Measurements from ENCODE around the gene ATP6V0B. TPM values are rescaled to one million over a fixed set of nuclear protein-coding genes. Genes with fewer than 3 reads are reported as not detected.

The ATP6V0B gene
- total and polyA plus RNA-seq, 2 donors (not counting 1 experiment from before 2014, with no cell fraction given), result 91.0 to 198 TPM

GRCh38 chr1:43937179-43937865 lies 37.4 kb upstream of the ATP6V0B start:
- H3K4me3 ChIP-seq (ENCODE audit: control extremely low read depth in 1 of 5, extremely low read depth in 1 of 5, insufficient read depth in 1 of 5, low read depth in 2 of 5, low read length in 4 of 5), result no peak overlapping the region
- H2AFZ ChIP-seq (ENCODE audit: insufficient read depth, low read depth, low read length, poor library complexity, severe bottlenecking), result no peak overlapping the region
- WGBS (ENCODE audit: insufficient coverage), result 92% methylated on average over 5 of the region's 8 CpGs
- peaks cover 0 to 44% (median 23%) of the 10 kb centered on the region in 4 experiments for H3K27me3 ChIP-seq (replicated peaks in 1 of 4; ENCODE audit: control extremely low read depth in 1 of 4, control insufficient read depth in 3 of 4, insufficient read depth in 4 of 4, low read length in 3 of 4)
- H3K9ac ChIP-seq (ENCODE audit: low read length), result no peak overlapping the region
- ATAC-seq (ENCODE audit: low read depth) (no peak), DNase-seq (no peak)
- H3K27ac ChIP-seq (ENCODE audit: low read length in 2 of 2), result no peak overlapping the region
- H4K20me1 ChIP-seq (ENCODE audit: control insufficient read depth, insufficient read depth, low read length, poor library complexity, severe bottlenecking), result no peaks in the 10 kb centered on the region
- Mint-ChIP-seq H3K9me3 (ENCODE audit: insufficient read depth) (no peaks in the 10 kb centered on the region), H3K27me3 (peaks cover 26% of the 10 kb centered on the region), H3K4me3 (peak overlapping the region; percentile 23), H3K4me1 (peaks cover 21% of the 10 kb centered on the region), H3K27ac (no peak overlapping the region)
- H3K4me2 ChIP-seq (replicated peaks; ENCODE audit: low read depth, low read length, poor library complexity, severe bottlenecking), result no peak overlapping the region
- CTCF ChIA-PET, result interaction anchor here (1.4 to 10.3 kb wide), 3 partner anchors 9 to 173 kb away, joined by 3 to 118 read pairs (median 5); no protein-coding TSS in a partner anchor
- H3K4me1 ChIP-seq (ENCODE audit: control insufficient read depth in 2 of 2, insufficient read depth in 2 of 2, low read length in 2 of 2), result peaks cover 29 to 30% of the 10 kb centered on the region in 2 donors
- POLR2A ChIA-PET, result no interaction called here
- H3K36me3 ChIP-seq (replicated peaks in 1 of 2; ENCODE audit: control extremely low read depth in 1 of 2, control insufficient read depth in 1 of 2, extremely low read depth in 1 of 2, insufficient read depth in 2 of 2, low read length in 1 of 2), result no peaks in the 10 kb centered on the region
- H3K9me3 ChIP-seq (ENCODE audit: control extremely low read depth in 1 of 3, control insufficient read depth in 2 of 3, insufficient read depth in 1 of 3, low read length in 2 of 3), result peaks cover 0 to 14% (median 0%) of the 10 kb centered on the region in 3 donors
- intact Hi-C loops (cut with micrococcal nuclease), result no loop called here
- no peaks in the 10 kb centered on the region for H3K79me2 ChIP-seq (ENCODE audit: control insufficient read depth, insufficient read depth, low read length)
- TF ChIP-seq EZH2 (IDR thresholded peaks at IDR 0.05; ENCODE audit: borderline replicate concordance, insufficient read depth, low read depth, low read length, poor library complexity, severe bottlenecking), result no peak
- no peak for TF ChIP-seq CTCF (IDR thresholded peaks at IDR 0.05)

GRCh38 chr1:43938383-43938782 lies 36.4 kb upstream of the ATP6V0B start:
- H3K4me1 ChIP-seq (ENCODE audit: control insufficient read depth in 2 of 2, insufficient read depth in 2 of 2, low read length in 2 of 2), result peaks cover 25% of the 10 kb centered on the region in 2 donors
- no peak overlapping the region for H3K9ac ChIP-seq (ENCODE audit: low read length)
- POLR2A ChIA-PET, result no interaction called here
- TF ChIP-seq EZH2 (IDR thresholded peaks at IDR 0.05; ENCODE audit: borderline replicate concordance, insufficient read depth, low read depth, low read length, poor library complexity, severe bottlenecking), result no peak
- TF ChIP-seq CTCF (IDR thresholded peaks at IDR 0.05), result no peak
- peaks cover 0 to 14% (median 0%) of the 10 kb centered on the region in 3 donors for H3K9me3 ChIP-seq (ENCODE audit: control extremely low read depth in 1 of 3, control insufficient read depth in 2 of 3, insufficient read depth in 1 of 3, low read length in 2 of 3)
- no peak for DNase-seq
- no peak overlapping the region for H3K27ac ChIP-seq (ENCODE audit: low read length in 2 of 2)
- no peak overlapping the region for H2AFZ ChIP-seq (ENCODE audit: insufficient read depth, low read depth, low read length, poor library complexity, severe bottlenecking)
- intact Hi-C loops (cut with micrococcal nuclease), result no loop called here
- ATAC-seq (ENCODE audit: low read depth), result no peak
- no peaks in the 10 kb centered on the region for H3K36me3 ChIP-seq (replicated peaks in 1 of 2; ENCODE audit: control extremely low read depth in 1 of 2, control insufficient read depth in 1 of 2, extremely low read depth in 1 of 2, insufficient read depth in 2 of 2, low read length in 1 of 2)
- Mint-ChIP-seq H3K4me3 (no peak overlapping the region), H3K9me3 (ENCODE audit: insufficient read depth) (no peaks in the 10 kb centered on the region), H3K27me3 (peaks cover 17% of the 10 kb centered on the region), H3K4me1 (peaks cover 17% of the 10 kb centered on the region), H3K27ac (no peak overlapping the region)
- no peak overlapping the region for H3K4me3 ChIP-seq (ENCODE audit: control extremely low read depth in 1 of 5, extremely low read depth in 1 of 5, insufficient read depth in 1 of 5, low read depth in 2 of 5, low read length in 4 of 5)
- H3K79me2 ChIP-seq (ENCODE audit: control insufficient read depth, insufficient read depth, low read length), result no peaks in the 10 kb centered on the region
- H3K27me3 ChIP-seq (replicated peaks in 1 of 4; ENCODE audit: control extremely low read depth in 1 of 4, control insufficient read depth in 3 of 4, insufficient read depth in 4 of 4, low read length in 3 of 4), result peaks cover 0 to 37% (median 18%) of the 10 kb centered on the region in 4 experiments
- H4K20me1 ChIP-seq (ENCODE audit: control insufficient read depth, insufficient read depth, low read length, poor library complexity, severe bottlenecking), result no peaks in the 10 kb centered on the region
- CTCF ChIA-PET, result interaction anchor here (1.4 to 10.3 kb wide), 3 partner anchors 7 to 174 kb away, joined by 3 to 118 read pairs (median 5); no protein-coding TSS in a partner anchor
- H3K4me2 ChIP-seq (replicated peaks; ENCODE audit: low read depth, low read length, poor library complexity, severe bottlenecking), result no peak overlapping the region
- 95% methylated on average over 10 of the region's 10 CpGs for WGBS (ENCODE audit: insufficient coverage)

All from B cell (primary cell).